ENCODE measurements around the gene REG4. TPM values are rescaled to one million over a fixed set of nuclear protein-coding genes. Genes with fewer than 3 reads are reported as not detected.

REG4 gene
- total and polyA plus RNA-seq, 2 of the 13 experiments (the other 11 are each of a cell fraction or from before 2014, with no cell fraction given) = not detected

GRCh38 chr1:119771770-119772169 is 39.5 kb downstream of the REG4 start (continued):
- TF ChIP-seq ZNF800 (CRISPR knock-in tag; IDR thresholded peaks at IDR 0.05) (no peak), EZH2 (conservative IDR thresholded peaks at IDR 0.05; ENCODE audit: low read depth, low read length) (no peak), MEIS2 (CRISPR knock-in tag; IDR thresholded peaks at IDR 0.05) (no peak), ZNF790 (CRISPR knock-in tag; IDR thresholded peaks at IDR 0.05; ENCODE audit: borderline replicate concordance) (no peak), ZNF10 (CRISPR knock-in tag; IDR thresholded peaks at IDR 0.05; ENCODE audit: borderline replicate concordance, low read depth) (no peak), ZNF234 (CRISPR knock-in tag; conservative IDR thresholded peaks at IDR 0.05) (no peak)

GRCh38 chr1:119771016-119771415 is 40.2 kb downstream of the REG4 start:
- peak; percentile 55 for ATAC-seq
- peak; percentile 46 for TF ChIP-seq CTCF (CRISPR knock-in tag; IDR thresholded peaks at IDR 0.05)
- no peak for TF ChIP-seq ZNF639 (CRISPR knock-in tag; conservative IDR thresholded peaks at IDR 0.05)
- TF ChIP-seq MEIS1 (CRISPR knock-in tag; IDR thresholded peaks at IDR 0.05; ENCODE audit: borderline replicate concordance) = no peak
- no peak for TF ChIP-seq LCORL (IDR thresholded peaks at IDR 0.05)
- no peak for TF ChIP-seq LCORL (CRISPR knock-in tag; IDR thresholded peaks at IDR 0.05)
- TF ChIP-seq STAG1 (CRISPR knock-in tag; IDR thresholded peaks at IDR 0.05) = peak; percentile 21; the same call in 1 of the 2 replicates
- TF ChIP-seq TFAP4 (IDR thresholded peaks at IDR 0.05; ENCODE audit: borderline replicate concordance, low read depth) = no peak
- TF ChIP-seq MXD4 (CRISPR knock-in tag; IDR thresholded peaks at IDR 0.05) = no peak
- no peak for TF ChIP-seq ERF (CRISPR knock-in tag; IDR thresholded peaks at IDR 0.05)
- TF ChIP-seq SALL2 (CRISPR knock-in tag; IDR thresholded peaks at IDR 0.05) = no peak
- no peak for TF ChIP-seq LBX2 (CRISPR knock-in tag; IDR thresholded peaks at IDR 0.05; ENCODE audit: borderline replicate concordance)
- peak; percentile 69; the same call in 1 of the 2 replicates for TF ChIP-seq SMC3 (IDR thresholded peaks at IDR 0.05; ENCODE audit: low read length)
- no peak for TF ChIP-seq SIX4 (CRISPR knock-in tag; IDR thresholded peaks at IDR 0.05)

More at GRCh38 chr1:119771016-119771415, 40.2 kb downstream of the REG4 start:
- FAIRE-seq = peak; percentile 47
- intact Hi-C loops (cut with micrococcal nuclease; ENCODE audit: unreplicated experiment) = no loop called here
- Histone ChIP-seq H3K36me3 (replicated peaks in 1 of 2; ENCODE audit: control insufficient read depth in 1 of 2, insufficient read depth in 2 of 2, low read length in 2 of 2) (no peaks in the 10 kb centered on the region), H3K4me1 (ENCODE audit: insufficient read depth, low read length) (peaks cover 99% of the 10 kb centered on the region), H3K4me2 (ENCODE audit: low read depth, low read length) (0 out of 2 replicates have a peak overlapping the region, but pooled peaks have one; percentile 1), H3K27me3 (ENCODE audit: control insufficient read depth in 1 of 2, insufficient read depth in 2 of 2, low read length in 2 of 2) (0 out of 5 replicates have a peak, but pooled peaks cover 0 to 1% of the 10 kb centered on the region in 2 experiments), H3K79me2 (ENCODE audit: insufficient read depth, low read length) (no peaks in the 10 kb centered on the region), H3K9me3 (ENCODE audit: low read length) (no peaks in the 10 kb centered on the region), H3K9ac (ENCODE audit: insufficient read depth, low read depth, low read length) (no peak overlapping the region), H4K20me1 (ENCODE audit: insufficient read depth, low read length) (no peaks in the 10 kb centered on the region), H3K4me3 (replicated peaks in 1 of 3; ENCODE audit: insufficient read depth in 1 of 3, low read depth in 2 of 3, low read length in 3 of 3) (no peak overlapping the region), H3K27ac (ENCODE audit: extremely low read length, insufficient read depth, low read length) (no peak overlapping the region), H2AFZ (ENCODE audit: low read length) (no peak overlapping the region)
- CTCF ChIA-PET (ENCODE audit: low intra/inter-chr PET ratio, low total read pairs) = interaction anchor here (1.8 kb wide), 1 partner anchor 27 kb away, joined by 7 read pairs; no protein-coding TSS in a partner anchor
- no peak for DNase-seq (ENCODE audit: low spot score)
- WGBS (ENCODE audit: low lambda C conversion rate) = 9% methylated on average over 2 of the region's 2 CpGs
- in situ Hi-C loops (cut with HindIII; ENCODE audit: extremely low pct_ligation_motif_present, low pct_unique_long_range_greater_than_20kb) = no loop called here
- no TSS peak for BruUV-seq (replicated peaks)
- POLR2A ChIA-PET = interaction anchor here (1.1 kb wide), 1 partner anchor 9 kb away, joined by 3 read pairs; no protein-coding TSS in a partner anchor

Measured in HepG2 (cell line).